A673 (cell line): ENCODE data around the gene AK5.

Experiments used
- CTCF ChIP-seq: fragments of 300-800, 200-600 bp; sonication (generic); conservative IDR thresholded peaks from 2 replicates; pipeline ENCODE4 v1.5.1; 2017; ENCODE audit warnings: low read depth, mild to moderate bottlenecking, antibody characterized with exemption, low read length, moderate library complexity, mixed read lengths
- EZH2 ChIP-seq: fragments of 200-600 bp; sonication (generic); IDR thresholded peaks from 2 replicates; pipeline ENCODE4 v1.6.1; 2017; ENCODE audit warnings: borderline replicate concordance, low read depth, mild to moderate bottlenecking, mixed read lengths, antibody characterized with exemption, low read length; ENCODE audit not compliant: poor library complexity, severe bottlenecking

- TF ChIP-seq CTCF: no peak
- no peak for TF ChIP-seq EZH2
Observed at GRCh38 chr1:77308889-77309621, 27.2 kb downstream of the AK5 start.
